Body of pancreas (tissue), 4 donors: ENCODE results near the gene KCNAB3. TPM values are rescaled to one million over a fixed set of nuclear protein-coding genes. Genes with fewer than 3 reads are reported as not detected.

ENCODE experiments used
- ATAC-seq: fragments of 150-250 bp; one replicate; pipeline ENCODE4 v1.9.1; 2016
- DNase-seq, 4 donors: peaks; one replicate each; pipeline ENCODE4 v3.0.0-alpha.2; 2019
- H3K27ac ChIP-seq, 4 donors: fragments of 200-600 bp; sonication (generic); 1 replicate in 3 of 4; 2 replicates in 1 of 4; pipeline versions ENCODE4 v1.5.1 to v1.6.1; 2016 to 2019; ENCODE audit warnings: mild to moderate bottlenecking in 1 of 4, mixed read lengths in 1 of 4, moderate library complexity in 1 of 4
- H3K27me3 ChIP-seq, 2 donors: fragments of 200-600 bp; sonication (generic); one replicate each; pipeline ENCODE4 v1.6.0; 2016; ENCODE audit warnings: mild to moderate bottlenecking in 1 of 2
- H3K36me3 ChIP-seq, 2 donors: fragments of 200-600 bp; sonication (generic); replicated peaks in 1 of 2; 2 replicates each; pipeline ENCODE4 v1.5.1; 2016; ENCODE audit warnings: low read depth in 2 of 2; ENCODE audit not compliant: insufficient read depth in 1 of 2
- H3K4me1 ChIP-seq: fragments of 200-600 bp; sonication (generic); one replicate; pipeline ENCODE4 v1.6.0; 2016
- H3K4me3 ChIP-seq, 2 donors: fragments of 200-600 bp; sonication (generic); 1 replicate in 1 of 2; 2 replicates in 1 of 2; pipeline ENCODE4 v1.5.1; 2016 to 2019
- H3K9me3 ChIP-seq, 3 donors: fragments of 200-600 bp; sonication (generic); 1 replicate in 2 of 3; 2 replicates in 1 of 3; pipeline ENCODE4 v1.5.1; 2016
- CTCF ChIP-seq, 7 experiments: fragments of 450-650 bp in 4 of 7; fragments of 200-600 bp in 3 of 7; sonication (generic) in 3 of 7; IDR thresholded peaks; one replicate each; pipeline ENCODE4 v1.5.1; 2016 to 2019; ENCODE audit warnings: antibody characterized with exemption in 7 of 7
- POLR2A ChIP-seq, 3 donors: fragments of 450-650 bp; IDR thresholded peaks; one replicate each; pipeline ENCODE4 v1.6.1; 2016; ENCODE audit warnings: antibody characterized with exemption in 3 of 3, mild to moderate bottlenecking in 2 of 3
- WGBS, 2 donors: methylation state at CpG; one replicate each; pipeline ENCODE4 v1.1.5; 2017; 5-methylcytosine and 5-hydroxymethylcytosine counted together
- intact Hi-C: fragments of 100-400 bp; cut with DNase I; formaldehyde crosslinking; loops from one replicate; pipeline ENCODE4 v1.15.1; 2023
- total RNA-seq, 2 donors: library from RNA; depleted of rRNA; stranded (reverse); fragments of >200 nt; gene quantifications; one replicate each; pipeline ENCODE4 v1.1.0, GENCODE V29; 2016

KCNAB3 gene
- total RNA-seq, 2 donors from 2014 or later = 1.3 to 1.6 TPM

- H3K4me1 ChIP-seq = peaks cover 24% of the 10 kb centered on the region
- H3K4me3 ChIP-seq = peak overlapping the region; percentile 47 to 72
- ATAC-seq (no peak), DNase-seq (no peak)
- 36 to 45% methylated on average over 20 of the region's 20 CpGs for WGBS, 2 donors
- H3K36me3 ChIP-seq = no peaks in the 10 kb centered on the region
- peak overlapping the region; percentile 16 to 80 (median 56) for H3K27ac ChIP-seq
- no peaks in the 10 kb centered on the region for H3K9me3 ChIP-seq
- TF ChIP-seq CTCF (IDR thresholded peaks at IDR 0.05) (no peak), POLR2A (IDR thresholded peaks at IDR 0.05) (no peak)
- H3K27me3 ChIP-seq = no peaks in the 10 kb centered on the region
- intact Hi-C loops = loop anchor here (5.0 kb wide), 1 partner anchor 56 kb away; no protein-coding TSS in a partner anchor
These were observed 1.4 kb upstream of the KCNAB3 start for GRCh38 chr17:7930841-7931631.

GRCh38 chr17:7927596-7927995, 2.1 kb downstream of the KCNAB3 start:
- H3K27me3 ChIP-seq = no peaks in the 10 kb centered on the region
- ATAC-seq (no peak), DNase-seq (no peak)
- WGBS, 2 donors = 58 to 79% methylated on average over 2 to 3 of the region's 3 CpGs
- no peaks in the 10 kb centered on the region for H3K9me3 ChIP-seq
- no peak overlapping the region for H3K4me3 ChIP-seq
- no peak overlapping the region for H3K27ac ChIP-seq
- peaks cover 20% of the 10 kb centered on the region for H3K4me1 ChIP-seq
- TF ChIP-seq CTCF (IDR thresholded peaks at IDR 0.05) (no peak), POLR2A (IDR thresholded peaks at IDR 0.05) (no peak)
- no peaks in the 10 kb centered on the region for H3K36me3 ChIP-seq
- intact Hi-C loops = no loop called here

- intact Hi-C loops = no loop called here
- 21 to 22% methylated on average over 31 to 45 of the region's 45 CpGs for WGBS, 2 donors
- TF ChIP-seq CTCF (IDR thresholded peaks at IDR 0.05) (no peak), POLR2A (IDR thresholded peaks at IDR 0.05) (peak; percentile 33 to 81 (median 79))
These were observed 6.6 kb downstream of the KCNAB3 start for GRCh38 chr17:7922845-7923628.

GRCh38 chr17:7922269-7922844, 7.3 kb downstream of the KCNAB3 start:
- no peaks in the 10 kb centered on the region for H3K36me3 ChIP-seq
- peak in 1 of 7 experiments; percentile 1 for TF ChIP-seq CTCF (IDR thresholded peaks at IDR 0.05)
- TF ChIP-seq POLR2A (IDR thresholded peaks at IDR 0.05) = no peak
- WGBS, 2 donors = 35 to 36% methylated on average over 16 of the region's 16 CpGs
- H3K4me3 ChIP-seq = peak overlapping the region in 1 of 2 donors; percentile 0
- peak overlapping the region; percentile 10 to 64 (median 54) for H3K27ac ChIP-seq
- DNase-seq (no peak), ATAC-seq (peak; percentile 11)
- H3K27me3 ChIP-seq = no peaks in the 10 kb centered on the region
- intact Hi-C loops = no loop called here
- H3K4me1 ChIP-seq = peaks cover 13% of the 10 kb centered on the region
- no peaks in the 10 kb centered on the region for H3K9me3 ChIP-seq

More at GRCh38 chr17:7922845-7923628, 6.6 kb downstream of the KCNAB3 start:
- peaks cover 13% of the 10 kb centered on the region for H3K4me1 ChIP-seq
- peak overlapping the region; percentile 10 to 64 (median 54) for H3K27ac ChIP-seq
- peak overlapping the region in 1 of 2 donors; percentile 0 for H3K4me3 ChIP-seq
- no peaks in the 10 kb centered on the region for H3K27me3 ChIP-seq
- DNase-seq = peak; percentile 84 to 90 (median 88)
- no peaks in the 10 kb centered on the region for H3K36me3 ChIP-seq
- peak; percentile 96 for ATAC-seq
- no peaks in the 10 kb centered on the region for H3K9me3 ChIP-seq
